ENCODE results near the gene C5.

Gene C5

GRCh38 chr9:120999317-120999716 lies 50.8 kb downstream of the C5 start:
- TF ChIP-seq, protein P1, sequence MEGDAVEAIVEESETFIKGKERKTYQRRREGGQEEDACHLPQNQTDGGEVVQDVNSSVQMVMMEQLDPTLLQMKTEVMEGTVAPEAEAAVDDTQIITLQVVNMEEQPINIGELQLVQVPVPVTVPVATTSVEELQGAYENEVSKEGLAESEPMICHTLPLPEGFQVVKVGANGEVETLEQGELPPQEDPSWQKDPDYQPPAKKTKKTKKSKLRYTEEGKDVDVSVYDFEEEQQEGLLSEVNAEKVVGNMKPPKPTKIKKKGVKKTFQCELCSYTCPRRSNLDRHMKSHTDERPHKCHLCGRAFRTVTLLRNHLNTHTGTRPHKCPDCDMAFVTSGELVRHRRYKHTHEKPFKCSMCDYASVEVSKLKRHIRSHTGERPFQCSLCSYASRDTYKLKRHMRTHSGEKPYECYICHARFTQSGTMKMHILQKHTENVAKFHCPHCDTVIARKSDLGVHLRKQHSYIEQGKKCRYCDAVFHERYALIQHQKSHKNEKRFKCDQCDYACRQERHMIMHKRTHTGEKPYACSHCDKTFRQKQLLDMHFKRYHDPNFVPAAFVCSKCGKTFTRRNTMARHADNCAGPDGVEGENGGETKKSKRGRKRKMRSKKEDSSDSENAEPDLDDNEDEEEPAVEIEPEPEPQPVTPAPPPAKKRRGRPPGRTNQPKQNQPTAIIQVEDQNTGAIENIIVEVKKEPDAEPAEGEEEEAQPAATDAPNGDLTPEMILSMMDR (IDR thresholded peaks at IDR 0.05; ENCODE audit: extremely low read depth, missing control alignments): no peak
- DNase-seq (ENCODE audit: low spot score): no peak

GRCh38 chr9:120998111-120998510 lies 52.0 kb downstream of the C5 start:
- TF ChIP-seq, protein P1 (IDR thresholded peaks at IDR 0.05; ENCODE audit: extremely low read depth, missing control alignments): no peak

GRCh38 chr9:120997502-120997901 lies 52.6 kb downstream of the C5 start:
- TF ChIP-seq, protein P1 (IDR thresholded peaks at IDR 0.05; ENCODE audit: extremely low read depth, missing control alignments): no peak
- DNase-seq (ENCODE audit: low spot score): no peak

More at GRCh38 chr9:120998111-120998510, 52.0 kb downstream of the C5 start:
- DNase-seq (ENCODE audit: low spot score): no peak

- TF ChIP-seq, protein P1 (IDR thresholded peaks at IDR 0.05; ENCODE audit: extremely low read depth, missing control alignments): no peak
- no peak for DNase-seq (ENCODE audit: low spot score)
These were observed 53.7 kb downstream of the C5 start for GRCh38 chr9:120996409-120996808.

GRCh38 chr9:120989065-120989464 lies 61.0 kb downstream of the C5 start:
- TF ChIP-seq, protein P1 (IDR thresholded peaks at IDR 0.05; ENCODE audit: extremely low read depth, missing control alignments): no peak
- no peak for DNase-seq (ENCODE audit: low spot score)

- TF ChIP-seq, protein P1 (IDR thresholded peaks at IDR 0.05; ENCODE audit: extremely low read depth, missing control alignments): peak; percentile 50
- peak; percentile 38 for DNase-seq (ENCODE audit: low spot score)
These were observed 64.3 kb downstream of the C5 start for GRCh38 chr9:120985819-120986222.

DNA sequence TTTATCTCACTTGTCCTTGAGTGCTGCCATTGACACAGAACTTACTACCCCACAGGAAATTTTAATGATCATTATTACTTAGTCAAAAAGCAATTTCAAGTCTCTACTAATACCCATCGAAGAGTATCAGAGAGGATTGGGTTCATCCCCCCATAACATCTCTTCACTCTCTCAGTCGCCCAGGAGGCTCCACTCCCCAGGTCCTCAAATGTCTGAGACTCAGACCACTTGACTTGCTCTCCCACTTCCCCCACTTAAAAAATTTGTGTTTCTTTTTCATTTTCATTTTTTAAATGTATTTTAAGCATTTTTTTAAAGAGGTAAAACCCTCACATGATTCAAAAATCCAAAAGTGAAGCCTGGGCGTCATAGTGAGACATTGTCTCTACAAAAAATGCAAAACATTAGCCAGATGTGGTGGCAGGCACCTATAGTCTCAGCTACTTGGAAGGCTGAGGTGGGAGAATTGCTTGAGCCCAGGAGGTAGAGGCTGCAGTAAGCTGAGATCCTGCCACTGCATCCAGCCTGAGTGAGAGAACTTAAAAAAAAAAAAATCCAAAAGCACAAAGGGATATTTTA lies 66.7 kb downstream of the C5 start:
- TF ChIP-seq, protein P1 (IDR thresholded peaks at IDR 0.05; ENCODE audit: extremely low read depth, missing control alignments): no peak
- no peak for DNase-seq (ENCODE audit: low spot score)
